BJ (cell line): ENCODE results near the gene STK33. TPM values are rescaled to one million over a fixed set of nuclear protein-coding genes. Genes with fewer than 3 reads are reported as not detected.

ENCODE experiments used
- CTCF ChIA-PET: fragments of 350-600 bp; formaldehyde crosslinking; extraction: SDS; loops from one replicate; lab custom pipeline; 2021; ENCODE audit warnings: antibody characterized with exemption, inconsistent platforms; lab: Yijun Ruan, JAX
- POLR2A ChIA-PET: fragments of 300-600 bp; sonication (Branson Sonifier 250); formaldehyde crosslinking; extraction: SDS; loops from one replicate; lab custom pipeline; 2021; ENCODE audit warnings: antibody characterized with exemption; lab: Charles Lee
- DNase-seq: peaks from one replicate; pipeline ENCODE4 v3.0.0-alpha.2; 2011; ENCODE audit warnings: low read depth
- H3K27me3 ChIP-seq: 2 replicates; pipeline ENCODE4 v1.6.0; 2011; ENCODE audit warnings: low read length; ENCODE audit not compliant: control insufficient read depth, insufficient read depth
- H3K36me3 ChIP-seq: 2 replicates; pipeline ENCODE4 v1.5.1; 2011; ENCODE audit warnings: low read length; ENCODE audit not compliant: control insufficient read depth, insufficient read depth
- H3K4me3 ChIP-seq: 2 replicates; pipeline ENCODE4 v1.5.1; 2011; ENCODE audit warnings: low read depth, mild to moderate bottlenecking, control low read depth, low read length
- polyA minus RNA-seq: library from RNA; depleted of rRNA, polyadenylated mRNA; stranded (reverse); fragments of >200 nt; gene quantifications from 2 replicates; pipeline ENCODE4 v1.2.3, GENCODE V29; 2011; rRNA and poly(A)+ RNA removed
- polyA plus RNA-seq: library from polyadenylated mRNA; depleted of rRNA; stranded (reverse); fragments of >200 nt; gene quantifications from 2 replicates; pipeline ENCODE4 v1.2.3, GENCODE V29; 2011; rRNA removed
- TF ChIP-seq, protein P1 (sequence below): IDR thresholded peaks from 2 replicates; pipeline ENCODE4 v1.5.1; 2011; ENCODE audit warnings: low read depth, mild to moderate bottlenecking, control low read depth, inconsistent platforms, low read length, moderate library complexity; ENCODE audit not compliant: insufficient read depth

The STK33 gene
- polyA plus RNA-seq (3.0 and 3.8 TPM in 2 replicates), polyA minus RNA-seq (0.87 and 1.0 TPM in 2 replicates)

GRCh38 chr11:8593935-8594909, at the start of gene STK33:
STK33 (minus strand) TSS chr11:8594228; CDS start chr11:8474905, 119,323 bp downstream.
- POLR2A ChIA-PET, result interaction anchor here (1.2 kb wide), 1 partner anchor 10 kb away, joined by 4 read pairs; no protein-coding TSS in a partner anchor
- Histone ChIP-seq H3K36me3 (no peaks in the 10 kb centered on the region), H3K27me3 (0 out of 2 replicates have a peak, but pooled peaks cover 2% of the 10 kb centered on the region), H3K4me3 (peak within 1 kb of the TSS; percentile 62)
- TF ChIP-seq, protein P1, sequence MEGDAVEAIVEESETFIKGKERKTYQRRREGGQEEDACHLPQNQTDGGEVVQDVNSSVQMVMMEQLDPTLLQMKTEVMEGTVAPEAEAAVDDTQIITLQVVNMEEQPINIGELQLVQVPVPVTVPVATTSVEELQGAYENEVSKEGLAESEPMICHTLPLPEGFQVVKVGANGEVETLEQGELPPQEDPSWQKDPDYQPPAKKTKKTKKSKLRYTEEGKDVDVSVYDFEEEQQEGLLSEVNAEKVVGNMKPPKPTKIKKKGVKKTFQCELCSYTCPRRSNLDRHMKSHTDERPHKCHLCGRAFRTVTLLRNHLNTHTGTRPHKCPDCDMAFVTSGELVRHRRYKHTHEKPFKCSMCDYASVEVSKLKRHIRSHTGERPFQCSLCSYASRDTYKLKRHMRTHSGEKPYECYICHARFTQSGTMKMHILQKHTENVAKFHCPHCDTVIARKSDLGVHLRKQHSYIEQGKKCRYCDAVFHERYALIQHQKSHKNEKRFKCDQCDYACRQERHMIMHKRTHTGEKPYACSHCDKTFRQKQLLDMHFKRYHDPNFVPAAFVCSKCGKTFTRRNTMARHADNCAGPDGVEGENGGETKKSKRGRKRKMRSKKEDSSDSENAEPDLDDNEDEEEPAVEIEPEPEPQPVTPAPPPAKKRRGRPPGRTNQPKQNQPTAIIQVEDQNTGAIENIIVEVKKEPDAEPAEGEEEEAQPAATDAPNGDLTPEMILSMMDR, result no peak
- CTCF ChIA-PET, result no interaction called here
- no peak for DNase-seq

DNA sequence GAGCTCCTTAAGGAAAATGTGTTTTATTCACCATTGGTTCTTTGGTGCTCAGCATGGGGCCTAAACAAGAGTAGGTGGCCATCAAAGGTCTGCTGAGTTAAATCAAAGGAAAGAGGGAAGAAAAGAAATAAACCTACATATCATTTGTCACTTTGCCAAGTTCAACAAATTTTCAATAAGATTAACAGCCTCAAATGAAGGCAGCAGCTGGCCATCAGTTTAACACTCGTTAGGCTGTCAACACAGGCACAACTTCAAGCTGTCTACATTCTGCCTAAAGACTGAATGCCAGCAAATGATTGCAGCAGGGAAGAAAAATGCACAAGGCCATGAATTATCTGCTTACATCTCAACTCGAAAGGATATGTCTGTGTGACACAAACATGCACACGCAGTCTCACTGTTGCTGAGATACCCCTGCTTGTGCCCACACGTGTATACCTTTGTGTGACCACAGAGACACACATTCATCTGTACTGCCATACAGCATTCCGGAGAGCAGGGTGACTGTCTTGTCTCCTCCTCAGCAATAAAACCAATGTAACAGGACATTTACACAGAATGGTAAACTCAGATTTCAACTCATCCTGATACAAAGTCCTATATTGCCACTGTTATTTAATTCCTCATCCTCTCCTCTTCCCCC, 48.3 kb upstream of the STK33 start:
- ChIA-PET POLR2A (no interaction called here), CTCF (interaction anchor here (0.6 kb wide), 1 partner anchor 1971 kb away, joined by 3 read pairs; no protein-coding TSS in a partner anchor)
- no peak overlapping the region for H3K4me3 ChIP-seq
- TF ChIP-seq, protein P1, result no peak
- peaks cover 11% of the 10 kb centered on the region for H3K36me3 ChIP-seq
- no peaks in the 10 kb centered on the region for H3K27me3 ChIP-seq
- DNase-seq, result no peak

- CTCF ChIA-PET, result interaction anchor here (0.6 to 1.0 kb wide), 2 partner anchors 9 to 1972 kb away, joined by 3 to 4 read pairs; no protein-coding TSS in a partner anchor
- Histone ChIP-seq H3K4me3 (no peak overlapping the region), H3K36me3 (peaks cover 9% of the 10 kb centered on the region), H3K27me3 (no peaks in the 10 kb centered on the region)
- TF ChIP-seq, protein P1, result no peak
- POLR2A ChIA-PET, result interaction anchor here (0.7 kb wide), 1 partner anchor 10 kb away, joined by 5 read pairs; no protein-coding TSS in a partner anchor
- DNase-seq, result no peak
These were observed 47.3 kb upstream of the STK33 start for GRCh38 chr11:8641332-8641731.

DNA sequence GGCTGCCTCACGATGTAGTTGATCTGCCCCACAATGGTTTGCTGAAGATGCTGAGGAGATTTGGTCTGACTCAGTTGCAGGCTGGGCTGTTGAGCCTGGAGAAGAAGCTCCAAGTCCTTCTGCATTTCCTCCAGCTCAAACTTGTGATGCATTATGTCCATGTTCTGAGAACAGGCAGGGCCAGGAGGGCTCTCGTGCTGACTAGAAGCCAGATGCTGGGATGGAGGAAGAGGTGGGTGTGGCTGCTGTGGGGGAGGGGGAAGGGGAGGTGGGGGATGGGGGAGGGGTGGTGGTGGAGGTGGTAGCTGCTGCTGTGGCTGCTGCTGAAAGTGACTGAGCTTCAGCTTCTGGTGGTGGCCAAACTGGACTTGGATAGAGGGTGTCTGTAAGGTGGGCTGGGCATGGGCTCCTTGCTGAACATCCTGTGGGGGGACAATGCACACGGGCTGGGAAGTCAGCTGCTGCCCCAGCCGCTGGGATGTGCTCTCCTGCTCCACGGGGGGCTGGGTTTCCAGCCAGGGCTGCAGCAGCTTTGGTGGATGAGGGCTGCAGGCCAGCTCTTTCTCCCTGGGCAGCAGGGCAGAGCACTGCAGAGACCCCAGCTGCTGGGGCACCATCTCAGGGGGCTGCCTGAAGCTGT, 46.4 kb upstream of the STK33 start:
- CTCF ChIA-PET, result interaction anchor here (1.2 to 2.4 kb wide), 3 partner anchors 10 to 33 kb away, joined by 3 to 6 read pairs (median 6); no protein-coding TSS in a partner anchor
- TF ChIP-seq, protein P1, result no peak
- H3K4me3 ChIP-seq, result no peak overlapping the region
- POLR2A ChIA-PET, result interaction anchor here (1.0 kb wide), 1 partner anchor 11 kb away, joined by 3 read pairs; no protein-coding TSS in a partner anchor
- no peaks in the 10 kb centered on the region for H3K27me3 ChIP-seq
- DNase-seq, result no peak
- H3K36me3 ChIP-seq, result peaks cover 7% of the 10 kb centered on the region
